GM18907 (cell line): ENCODE data around the gene UBE2J2.

Experiments
- ATAC-seq: cut with Tn5 transposase; IDR thresholded peaks from one replicate; pipeline ENCODE4 v1.9.1; 2021; ENCODE audit warnings: mild to moderate bottlenecking, moderate library complexity; ENCODE audit not compliant: unreplicated experiment

The UBE2J2 gene

GRCh38 chr1:1229770-1230169 lies 43.9 kb downstream of the UBE2J2 start:
- ATAC-seq: no peak

DNA sequence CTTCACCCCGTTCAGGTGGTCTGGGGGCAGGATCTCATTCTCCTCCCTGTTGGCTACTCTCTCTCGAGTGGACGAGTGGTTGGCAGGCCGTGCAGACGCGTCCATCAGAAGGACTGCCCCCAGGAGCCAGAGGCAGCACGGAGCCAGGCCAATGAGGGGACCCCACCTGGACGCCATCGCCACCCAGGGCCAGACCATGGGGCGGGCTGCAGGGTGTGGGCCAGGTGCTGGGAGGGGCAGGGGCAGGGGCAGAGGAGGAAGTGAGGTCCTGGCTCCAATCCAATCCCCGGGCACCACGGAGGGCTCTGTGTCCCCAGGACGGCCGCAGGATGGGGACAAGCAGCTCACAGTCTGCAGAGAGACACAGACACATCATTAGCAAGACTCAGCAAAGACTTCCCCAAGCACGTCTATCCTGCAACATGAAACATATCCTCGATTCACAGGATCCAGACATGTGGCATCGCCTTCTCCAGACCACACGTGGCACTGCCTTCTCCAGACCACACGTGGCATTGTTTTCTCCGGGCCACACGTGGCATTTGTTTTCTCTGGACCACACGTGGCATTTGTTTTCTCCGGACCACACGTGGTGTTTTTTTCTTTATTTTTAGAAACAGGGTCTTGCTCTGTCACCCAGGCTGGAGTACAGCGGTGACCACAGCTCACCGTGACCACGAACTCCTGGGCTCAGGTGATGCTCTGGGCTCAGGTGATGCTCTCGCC lies 44.9 kb downstream of the UBE2J2 start:
- ATAC-seq: no peak

DNA sequence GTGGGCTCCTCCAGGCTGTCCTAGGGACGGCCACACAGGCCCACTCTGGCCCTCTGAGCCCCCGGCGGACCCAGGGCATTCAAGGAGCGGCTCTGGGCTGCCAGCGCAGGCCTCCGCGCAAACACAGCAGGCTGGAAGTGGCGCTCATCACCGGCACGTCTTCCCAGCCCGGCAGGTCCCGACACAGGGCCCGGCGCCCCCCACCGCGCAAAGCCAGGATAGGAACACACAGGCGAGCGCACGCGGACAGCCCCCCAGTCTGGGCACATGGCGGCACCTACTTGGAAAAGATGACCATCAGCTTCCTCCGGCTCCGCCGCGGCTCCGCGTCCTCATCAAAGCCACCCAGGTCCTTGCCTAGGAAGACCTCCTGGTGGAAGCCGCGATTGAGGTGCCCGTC lies 45.5 kb downstream of the UBE2J2 start:
- ATAC-seq: no peak

- ATAC-seq: no peak
Measured at GRCh38 chr1:1227386-1227785, 46.3 kb downstream of the UBE2J2 start.

DNA sequence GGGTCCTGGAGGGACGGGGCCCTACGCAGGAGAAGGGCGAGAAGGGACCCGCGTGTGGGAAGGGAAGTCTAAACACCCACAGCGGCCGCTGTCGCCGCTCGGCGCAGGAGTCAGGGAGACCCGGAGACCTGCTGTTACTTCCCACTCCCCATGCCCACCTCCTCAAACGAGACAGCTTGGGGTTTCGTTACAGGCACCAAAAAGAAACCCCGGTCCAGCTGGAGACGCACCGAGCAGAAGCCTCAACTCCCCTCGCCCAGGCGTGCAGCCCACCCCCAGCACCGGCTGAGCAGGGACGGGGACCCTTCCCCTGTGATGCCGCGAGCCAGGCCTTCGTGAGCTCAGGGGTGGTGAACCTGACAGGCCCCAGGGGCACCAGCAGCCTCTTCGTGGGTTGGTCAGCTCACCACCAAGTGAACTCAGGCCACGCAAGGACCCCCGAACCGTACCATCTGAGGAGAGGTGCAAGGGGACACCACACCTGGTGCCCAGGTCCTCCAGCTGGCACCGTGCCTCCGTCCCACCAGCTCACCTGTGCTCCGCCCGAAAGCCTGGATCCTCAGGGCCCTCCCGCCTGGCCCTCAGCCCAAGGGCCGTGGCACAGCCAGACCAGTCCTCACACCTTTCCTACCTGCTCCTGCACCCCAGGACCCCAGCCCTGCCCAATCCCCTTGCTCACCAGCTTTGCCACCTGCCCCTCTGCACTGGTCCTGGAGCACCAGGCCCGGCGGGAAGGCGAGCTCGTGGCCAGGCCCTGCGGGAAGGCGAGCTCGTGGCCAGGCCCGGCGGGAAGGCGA lies 46.9 kb downstream of the UBE2J2 start:
- no peak for ATAC-seq

- ATAC-seq: no peak
Measured at GRCh38 chr1:1225913-1226312, 47.7 kb downstream of the UBE2J2 start.

DNA sequence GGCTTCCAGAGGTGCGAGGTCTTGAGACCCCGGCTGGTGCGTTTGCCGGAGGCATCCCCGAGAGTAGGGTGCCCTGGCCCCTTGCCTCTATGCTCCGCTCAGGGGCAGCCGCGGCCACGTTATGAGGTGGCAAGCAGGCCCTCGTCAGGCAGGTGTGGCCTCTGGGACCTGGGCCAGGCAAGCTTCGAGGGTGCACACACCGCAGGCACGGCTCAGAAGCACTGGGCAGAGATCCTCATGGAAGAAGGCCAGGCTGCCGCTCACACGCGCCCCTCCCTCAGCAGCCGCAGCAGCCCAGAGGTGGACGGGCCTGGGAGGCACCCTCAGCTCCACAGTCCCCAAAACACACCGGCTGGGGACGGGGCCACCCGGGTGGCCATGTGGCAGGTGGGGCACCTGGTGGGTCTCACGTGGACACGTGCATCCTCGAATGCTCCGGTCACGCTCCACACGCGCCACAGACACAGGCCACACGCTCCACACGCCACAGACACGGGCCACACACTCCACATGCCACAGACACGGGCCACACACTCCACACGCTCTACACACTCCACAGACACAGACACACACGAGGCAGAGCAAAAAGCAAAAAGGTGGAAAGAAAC lies 48.3 kb downstream of the UBE2J2 start:
- no peak for ATAC-seq

DNA sequence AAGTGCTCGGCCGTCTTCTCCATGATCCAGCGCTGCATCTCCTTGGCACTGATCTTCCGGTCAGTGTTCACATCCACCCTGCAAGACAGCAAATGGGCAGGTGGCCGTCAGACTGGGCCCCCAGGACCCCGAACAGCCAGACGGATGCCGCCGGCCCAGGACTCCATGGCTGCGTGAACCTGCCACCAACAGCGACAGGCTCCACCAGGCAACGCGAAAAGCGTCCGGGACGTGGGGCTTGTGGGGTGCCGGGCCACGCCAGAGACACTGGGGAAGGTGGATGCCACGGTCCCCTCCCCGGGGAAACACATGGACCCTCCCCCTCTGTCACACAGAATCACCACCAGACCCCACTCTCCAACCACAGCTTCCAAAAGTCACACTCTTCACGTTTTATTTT lies 49.8 kb downstream of the UBE2J2 start:
- no peak for ATAC-seq

DNA sequence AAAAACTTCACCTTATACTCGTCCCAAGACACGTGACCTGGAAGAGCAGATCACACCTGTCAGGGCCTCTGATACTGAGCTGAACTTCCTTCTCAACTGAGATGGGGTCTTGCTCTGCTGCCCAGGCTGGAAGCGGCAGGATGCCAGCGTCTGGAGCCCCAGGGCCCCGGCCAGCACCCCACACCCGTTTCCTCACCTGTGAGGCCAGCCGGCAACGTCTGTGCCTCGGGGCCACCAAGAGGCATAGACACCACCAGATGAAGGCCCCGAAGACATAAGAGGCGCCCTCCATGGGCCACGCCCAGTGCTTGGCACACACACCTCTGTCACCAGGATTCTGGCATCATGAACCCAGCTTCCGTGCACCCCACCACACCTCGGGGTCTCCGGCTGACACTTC lies 50.3 kb downstream of the UBE2J2 start:
- ATAC-seq: no peak

- no peak for ATAC-seq
Measured at GRCh38 chr1:1222575-1223225, 51.0 kb downstream of the UBE2J2 start.

DNA sequence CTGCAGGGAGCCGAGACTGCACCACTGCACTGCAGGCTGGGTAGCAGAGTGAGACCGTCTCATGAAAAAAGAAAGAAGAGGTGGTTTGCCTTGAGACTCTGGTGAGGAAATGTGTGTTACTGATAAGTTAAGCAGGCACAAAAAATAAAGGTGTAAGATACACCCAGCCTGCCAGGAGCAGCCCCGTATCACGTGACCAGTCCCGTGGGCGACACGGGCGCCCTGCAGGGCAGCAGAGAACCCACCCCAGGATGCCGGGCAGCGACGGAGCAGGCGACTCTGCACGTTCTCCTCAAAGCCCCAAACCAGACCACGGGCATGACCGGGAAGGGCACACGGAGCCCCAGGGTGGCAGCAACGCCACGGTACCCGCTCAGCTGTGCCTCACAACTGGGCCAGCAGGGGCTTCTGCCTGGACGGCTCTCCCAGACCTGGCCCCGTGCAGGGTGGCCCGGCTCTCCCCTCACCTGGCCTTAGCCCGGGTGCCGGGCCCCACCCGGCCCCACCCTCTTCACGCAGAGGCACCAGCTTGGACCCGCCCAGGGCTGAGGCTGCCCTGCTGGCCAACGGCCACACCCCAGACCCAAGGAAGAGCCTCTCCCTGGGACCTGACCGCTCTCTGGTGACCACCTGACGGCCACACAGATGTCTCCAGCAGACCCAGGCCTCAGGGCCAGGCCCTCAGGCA lies 51.6 kb downstream of the UBE2J2 start:
- ATAC-seq: no peak

DNA sequence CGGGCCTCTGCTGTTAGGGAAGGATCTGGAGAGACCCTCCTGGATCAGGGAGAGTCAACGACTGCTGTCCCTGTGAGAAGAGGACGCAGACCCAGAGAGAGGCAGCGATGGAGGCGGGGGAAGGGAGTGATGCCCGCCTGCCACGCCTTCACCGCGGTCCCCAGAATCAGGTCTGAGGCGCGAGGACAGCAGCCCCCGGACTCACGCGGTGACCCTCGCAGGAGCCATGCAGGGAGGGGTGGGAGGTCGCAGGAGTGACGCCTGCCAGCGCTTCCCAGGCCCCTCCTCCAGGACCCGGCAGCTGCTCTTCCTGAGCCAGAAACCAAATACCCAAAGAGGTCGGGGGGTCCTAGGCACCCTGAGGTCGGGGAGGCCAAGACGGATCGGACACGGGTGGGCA lies 53.5 kb downstream of the UBE2J2 start:
- ATAC-seq: no peak

GRCh38 chr1:1219341-1219740 lies 54.3 kb downstream of the UBE2J2 start:
- no peak for ATAC-seq

DNA sequence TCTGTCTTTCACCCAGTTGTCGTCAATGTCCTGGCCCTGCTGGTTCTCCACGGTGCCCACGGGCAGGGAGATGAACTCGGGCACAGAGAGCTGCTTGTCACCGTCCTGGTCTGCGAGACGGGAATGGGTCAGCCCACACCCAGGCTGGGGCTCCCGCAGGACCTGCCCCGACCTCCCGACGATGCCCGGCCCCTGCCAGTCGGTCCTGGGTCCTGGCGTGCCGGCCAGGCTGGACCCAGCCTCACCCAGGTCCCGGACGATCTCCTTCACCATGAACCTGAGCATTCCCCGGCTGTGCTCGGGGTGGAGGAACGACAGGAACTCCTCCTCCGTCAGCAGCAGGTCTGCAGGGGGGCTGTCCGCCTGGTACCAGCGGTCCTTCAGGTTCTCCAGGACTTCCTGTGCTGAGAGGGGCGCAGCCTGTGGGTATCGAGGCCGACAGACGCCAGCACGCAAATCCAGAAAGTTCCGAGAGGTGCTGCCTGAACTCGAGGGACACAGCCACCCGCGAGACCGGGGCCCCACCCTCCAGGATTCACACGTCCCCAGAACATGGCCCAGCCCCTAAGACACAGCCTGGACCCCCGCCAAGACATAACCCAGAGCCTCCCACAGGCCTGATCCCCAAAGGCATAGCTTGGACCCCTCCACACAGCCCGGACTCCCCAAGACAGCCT lies 55.0 kb downstream of the UBE2J2 start:
- ATAC-seq: no peak

- ATAC-seq: no peak
Measured at GRCh38 chr1:1217621-1218523, 55.8 kb downstream of the UBE2J2 start.

DNA sequence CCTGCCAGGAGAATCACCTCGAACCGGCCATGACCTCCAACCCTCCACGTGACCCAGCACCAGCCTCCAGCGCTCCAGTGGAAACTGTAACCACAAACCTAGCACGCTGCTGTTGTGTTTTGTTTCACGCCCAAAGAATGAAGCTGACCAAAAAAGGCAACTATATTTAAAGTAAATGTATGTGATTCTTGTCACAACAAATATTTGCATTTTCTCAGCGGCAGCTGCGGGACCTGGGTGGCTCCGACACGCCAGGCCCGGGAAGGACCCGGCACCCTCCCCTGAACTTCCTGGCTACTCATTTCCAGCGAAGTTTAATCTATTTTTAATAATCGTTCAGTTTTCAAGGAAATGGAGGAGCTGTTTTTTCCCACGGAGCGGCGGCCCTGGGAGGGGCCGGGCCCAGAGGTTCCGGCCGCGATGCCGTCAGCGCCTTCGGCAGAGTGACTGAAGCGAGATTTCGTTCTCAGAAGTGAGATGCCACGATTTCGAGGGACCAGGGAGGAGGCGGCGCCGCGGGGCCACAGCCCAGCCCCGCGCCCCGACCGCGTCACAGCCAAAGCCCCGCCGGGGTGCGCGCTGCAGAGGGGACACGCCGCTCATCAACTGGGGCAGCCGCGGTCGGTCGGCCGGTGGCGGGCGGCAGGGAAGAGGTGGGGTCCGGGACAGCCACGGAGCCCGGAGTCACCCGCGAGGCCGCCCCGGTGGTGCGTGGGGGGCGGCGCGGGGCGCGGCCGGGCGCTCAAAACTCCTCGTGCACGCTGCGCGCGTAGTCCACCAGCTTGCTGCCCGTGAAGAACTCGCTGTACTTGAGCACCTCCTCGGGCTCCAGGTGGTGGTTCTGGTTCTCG lies 56.7 kb downstream of the UBE2J2 start:
- ATAC-seq: no peak

DNA sequence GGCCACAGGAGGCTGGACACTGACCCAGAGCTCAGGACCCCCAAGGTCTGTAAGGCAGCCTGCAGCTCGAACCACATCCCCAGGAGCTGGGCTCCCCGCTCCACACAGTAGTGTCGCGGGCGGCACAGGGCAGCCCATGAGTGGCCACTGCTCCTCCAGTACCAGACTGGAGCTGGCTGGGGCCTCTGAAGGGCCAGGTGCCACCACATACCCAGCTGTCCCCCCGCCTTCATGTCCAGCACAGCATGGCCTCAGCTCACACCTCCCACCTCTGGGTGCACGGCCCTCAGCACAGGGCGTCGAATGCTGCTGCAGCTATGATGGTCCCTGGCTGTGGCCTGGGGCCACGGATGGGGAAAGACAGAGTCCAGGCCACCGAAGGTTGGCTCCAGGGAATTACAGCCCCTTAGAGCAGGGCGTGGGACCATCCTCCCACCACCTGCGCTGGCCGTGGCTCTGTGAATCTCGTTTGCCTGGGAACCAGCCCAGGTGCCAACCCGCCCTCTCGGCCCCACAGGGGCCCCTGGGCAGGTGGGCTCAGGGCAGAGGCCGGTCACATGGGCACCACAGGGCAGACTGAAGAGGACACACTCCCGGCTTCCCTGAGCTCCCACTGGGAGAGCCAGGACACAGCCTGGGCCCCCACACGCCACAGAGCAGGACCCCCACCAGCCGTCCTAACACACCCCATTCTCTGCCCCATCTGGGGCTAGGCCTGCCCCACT lies 57.6 kb downstream of the UBE2J2 start:
- no peak for ATAC-seq
